Measurements from ENCODE around the gene USP40. TPM values are rescaled to one million over a fixed set of nuclear protein-coding genes. Genes with fewer than 3 reads are reported as not detected.

USP40 gene
- total RNA-seq, 1 experiment from 2014 or later: 21.2 TPM

- DNase-seq (ENCODE audit: low read depth): no peak
Observed at GRCh38 chr2:233553366-233553765, 13.2 kb downstream of the USP40 start.

DNA sequence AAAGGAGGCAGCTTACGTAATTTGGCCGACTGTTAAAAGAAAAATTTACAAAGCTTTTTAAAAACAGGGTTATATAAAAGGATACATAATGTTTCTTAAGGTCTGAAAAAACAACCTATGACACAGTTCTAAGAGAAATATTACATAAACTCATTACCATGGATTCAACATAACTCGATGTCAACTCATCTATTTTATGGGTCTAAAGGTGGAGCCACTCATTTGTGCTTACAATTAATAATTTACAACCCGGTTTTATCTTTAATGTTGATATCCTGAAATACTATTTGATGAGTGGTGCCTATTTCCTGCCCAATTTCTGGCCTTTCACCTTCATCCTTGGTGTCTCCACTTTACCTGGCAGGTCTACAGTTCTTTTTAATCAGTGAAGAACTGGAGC is 15.1 kb downstream of the USP40 start:
- no peak for DNase-seq (ENCODE audit: low read depth)

GRCh38 chr2:233546774-233547173 is 19.8 kb downstream of the USP40 start:
- DNase-seq (ENCODE audit: low read depth): no peak

GRCh38 chr2:233546101-233546500 is 20.5 kb downstream of the USP40 start:
- no peak for DNase-seq (ENCODE audit: low read depth)

DNA sequence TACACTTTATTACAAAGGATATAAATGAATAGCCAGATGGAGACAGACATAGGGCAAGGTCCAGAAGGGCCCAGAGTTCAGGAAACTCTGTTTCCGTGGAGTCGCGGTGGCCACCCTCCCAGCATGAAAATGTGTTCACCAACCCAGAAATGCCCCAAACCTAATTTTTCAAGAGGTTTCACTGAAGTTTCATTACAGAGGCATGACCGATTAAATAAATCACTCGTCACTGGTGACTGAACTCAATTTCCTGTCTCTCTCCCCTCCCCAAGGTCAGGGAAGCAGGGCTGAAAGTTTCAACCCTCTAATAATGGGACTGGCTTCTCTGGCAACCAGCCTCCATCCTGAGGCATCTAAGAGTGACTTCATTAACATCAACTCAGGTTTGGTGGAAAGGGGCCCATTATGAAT is 22.4 kb downstream of the USP40 start:
- peak; percentile 33 for DNase-seq (ENCODE audit: low read depth)

DNA sequence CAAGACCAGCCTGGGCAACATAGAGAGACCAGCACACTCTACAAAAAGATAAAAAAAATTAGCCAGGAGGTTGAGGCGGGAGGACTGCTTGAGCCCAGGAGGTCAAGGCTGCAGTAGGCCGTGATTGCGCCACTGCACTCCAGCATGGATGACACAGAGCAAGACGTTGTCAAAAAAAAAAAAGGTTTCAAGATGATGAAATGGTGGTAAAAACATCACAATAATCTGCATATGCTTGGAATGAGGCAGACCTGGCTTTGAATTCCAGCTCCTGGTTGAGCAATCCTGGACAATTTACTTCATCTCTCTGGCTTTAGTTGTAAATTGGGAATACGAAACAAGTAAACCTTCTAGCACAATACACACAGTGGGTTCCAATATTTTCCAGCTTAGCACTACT is 24.1 kb downstream of the USP40 start:
- DNase-seq (ENCODE audit: low read depth): peak; percentile 22

DNA sequence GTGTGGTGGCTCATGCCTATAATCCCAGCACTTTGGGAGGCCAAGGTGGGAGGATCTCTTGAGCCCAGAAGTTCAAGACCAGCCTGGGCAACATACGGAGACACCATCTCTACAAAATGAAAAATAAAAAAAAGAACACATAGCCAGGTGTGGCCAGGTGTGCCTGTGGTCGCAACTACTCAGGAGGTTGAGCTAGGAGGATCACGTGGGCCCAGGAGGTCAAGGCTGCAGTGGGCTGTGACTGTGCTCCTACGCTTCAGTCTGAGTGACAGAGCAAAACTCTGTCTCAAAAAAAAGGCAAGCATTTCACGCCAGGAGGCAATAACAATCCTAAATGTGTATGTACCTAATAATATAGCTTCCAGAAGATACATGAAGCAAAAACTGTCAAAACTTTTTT is 27.8 kb downstream of the USP40 start:
- no peak for DNase-seq (ENCODE audit: low read depth)

DNA sequence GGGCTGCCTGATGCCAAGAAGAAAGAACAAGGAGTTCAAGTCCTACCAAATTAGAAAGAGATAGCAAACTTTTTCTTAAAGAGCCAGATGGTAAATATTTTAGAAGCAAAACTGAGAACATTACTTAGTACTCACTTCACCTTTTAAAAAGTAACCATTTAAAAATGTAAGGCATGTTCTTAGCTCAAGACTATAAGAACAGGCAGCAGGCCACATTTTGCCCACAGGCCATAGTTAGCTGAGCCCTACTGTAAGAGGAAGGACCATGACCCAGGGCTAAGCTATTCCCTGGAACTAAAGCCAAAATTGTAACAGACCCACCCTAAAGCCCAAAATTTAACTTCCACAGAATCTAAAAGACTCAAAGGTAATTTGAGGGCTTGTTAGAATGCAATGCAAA is 31.3 kb downstream of the USP40 start:
- DNase-seq (ENCODE audit: low read depth): no peak

- no peak for DNase-seq (ENCODE audit: low read depth)
Observed at GRCh38 chr2:233532971-233533370, 33.6 kb downstream of the USP40 start.

DNA sequence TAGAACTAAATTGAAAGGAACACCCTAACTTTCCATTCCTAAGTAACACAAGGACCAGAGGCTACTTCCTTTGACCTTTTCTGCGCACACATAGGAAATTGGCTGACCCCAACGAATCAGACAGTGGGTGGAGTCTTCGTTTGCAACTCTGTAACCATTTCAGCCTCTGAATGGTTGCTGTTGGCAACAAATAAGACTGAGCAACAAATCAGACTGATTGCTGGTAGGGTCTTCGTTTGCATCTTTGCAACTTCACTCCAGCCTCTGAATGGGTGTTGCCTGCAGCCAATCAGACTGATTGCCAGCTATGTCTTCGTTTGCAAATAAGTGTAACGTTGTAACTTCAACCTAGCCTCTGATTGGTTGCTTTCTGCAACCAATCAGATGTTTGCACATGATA is 34.6 kb downstream of the USP40 start:
- no peak for DNase-seq (ENCODE audit: low read depth)

DNA sequence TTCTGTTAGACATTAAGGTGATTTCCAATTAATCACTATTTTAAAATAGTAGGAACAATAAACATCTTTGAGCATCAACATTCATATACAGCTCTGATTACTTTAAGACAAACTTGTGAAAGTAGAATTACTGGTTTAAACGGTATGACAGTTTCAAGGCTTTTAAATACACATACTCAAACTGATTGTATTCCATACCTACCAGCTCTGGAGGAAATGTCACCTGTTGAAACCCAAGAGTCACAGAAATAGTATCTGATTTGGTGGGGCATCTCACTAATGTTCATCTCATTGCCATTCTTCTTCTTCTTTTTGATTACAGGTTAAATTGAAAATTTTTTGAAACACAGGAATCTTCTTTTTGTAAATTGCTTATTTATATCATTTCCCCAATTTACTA is 36.2 kb downstream of the USP40 start:
- DNase-seq (ENCODE audit: low read depth): no peak

- DNase-seq (ENCODE audit: low read depth): no peak
Observed at GRCh38 chr2:233528182-233528581, 38.4 kb downstream of the USP40 start.

DNA sequence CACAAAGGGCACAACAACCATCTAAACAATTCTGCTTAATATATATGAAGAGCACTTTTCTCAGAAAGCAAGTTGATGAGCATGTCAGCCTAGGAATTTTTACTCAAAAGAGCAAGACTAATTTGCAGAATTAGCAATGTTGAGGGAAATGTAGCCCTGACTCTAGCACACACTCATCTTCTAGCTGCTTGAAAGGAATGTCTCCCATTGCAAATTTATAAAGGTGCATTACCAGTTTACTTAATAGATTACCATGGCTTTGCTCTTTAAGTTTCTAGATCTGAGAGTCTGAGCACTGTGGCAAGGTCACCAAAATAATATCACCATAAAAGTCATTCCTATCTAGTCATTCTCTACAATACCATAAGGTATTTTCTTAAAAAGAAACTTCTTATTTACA is 40.8 kb downstream of the USP40 start:
- DNase-seq (ENCODE audit: low read depth): no peak

- DNase-seq (ENCODE audit: low read depth): no peak
Observed at GRCh38 chr2:233519787-233520611, 46.6 kb downstream of the USP40 start.

DNA sequence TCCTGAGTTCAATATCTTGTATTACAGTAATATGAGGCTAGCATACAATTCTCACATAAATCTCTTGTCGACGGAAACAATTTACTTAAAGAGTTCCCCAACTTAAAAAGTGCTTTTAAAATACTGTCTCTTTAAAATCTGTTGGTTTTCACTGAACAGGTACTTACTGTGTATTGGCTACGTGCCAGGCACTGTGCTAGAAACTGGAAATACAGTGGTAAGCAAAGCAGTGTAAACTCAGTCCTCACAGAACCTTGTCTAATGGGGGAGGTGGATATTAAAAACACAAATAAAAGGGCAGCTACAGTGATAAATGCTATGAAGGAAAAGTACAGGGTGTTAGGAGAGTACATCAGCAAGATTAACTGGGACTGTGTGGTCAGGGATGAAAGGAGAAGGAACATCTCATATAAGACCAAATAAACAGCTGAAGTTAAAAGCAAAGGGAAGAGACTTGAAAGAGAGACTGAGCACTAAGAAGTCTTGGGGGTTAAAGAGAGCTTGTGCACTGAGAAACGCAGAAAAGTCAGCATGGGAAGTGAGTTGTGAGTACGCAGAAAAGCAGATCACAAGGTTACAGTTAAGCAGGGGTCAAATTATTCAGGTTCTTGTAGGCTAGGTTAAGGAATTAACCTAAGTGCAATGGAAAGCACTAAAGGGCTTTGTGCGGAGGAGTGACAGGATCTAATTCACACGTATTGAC is 52.5 kb downstream of the USP40 start:
- peak; percentile 4 for DNase-seq (ENCODE audit: low read depth)

GRCh38 chr2:233503947-233504637 is 62.5 kb downstream of the USP40 start:
- DNase-seq (ENCODE audit: low read depth): no peak

- no peak for DNase-seq (ENCODE audit: low read depth)
Observed at GRCh38 chr2:233503481-233503880, 63.1 kb downstream of the USP40 start.

DNA sequence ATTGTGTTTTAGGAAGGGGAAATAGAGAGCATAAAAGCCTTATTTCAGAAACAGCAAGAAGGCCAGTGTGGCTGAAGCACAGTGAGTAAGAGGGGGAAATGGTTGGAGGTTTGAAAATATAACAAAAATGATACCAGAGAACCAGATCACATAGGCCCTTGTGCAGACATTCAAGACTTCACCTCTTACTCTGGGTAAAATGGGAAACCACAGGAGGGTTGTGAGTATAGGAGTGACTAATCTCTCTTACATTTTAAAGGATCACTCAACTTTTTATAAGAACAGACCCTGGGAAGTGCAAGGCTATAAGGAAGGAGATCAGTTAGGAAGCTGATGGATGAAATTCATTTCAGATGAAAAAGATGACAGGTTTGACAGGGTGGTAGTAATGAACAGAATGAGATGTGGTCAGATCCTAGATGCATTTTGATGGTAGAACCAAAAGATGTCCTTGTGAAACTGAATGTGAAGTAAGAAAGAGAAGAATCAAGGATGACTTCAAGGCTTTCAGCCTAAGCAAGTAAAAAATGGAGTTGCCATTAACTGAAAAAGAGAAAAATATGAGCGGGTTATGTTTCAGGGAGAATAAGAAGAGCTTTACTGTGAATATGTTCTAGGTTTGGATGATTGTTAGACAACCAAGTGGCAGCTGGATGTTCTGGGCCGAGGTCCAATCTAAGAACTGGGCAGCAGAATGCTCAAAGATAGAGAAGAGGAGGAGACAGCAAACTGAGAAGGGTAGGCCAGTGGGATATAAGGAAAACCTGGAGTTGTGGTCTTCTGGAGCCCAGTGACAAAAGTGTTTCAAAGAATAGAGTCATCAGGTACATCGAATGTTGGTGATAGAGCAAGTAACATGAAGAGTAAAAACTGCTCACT is 65.1 kb downstream of the USP40 start:
- DNase-seq (ENCODE audit: low read depth): peak; percentile 79

DNA sequence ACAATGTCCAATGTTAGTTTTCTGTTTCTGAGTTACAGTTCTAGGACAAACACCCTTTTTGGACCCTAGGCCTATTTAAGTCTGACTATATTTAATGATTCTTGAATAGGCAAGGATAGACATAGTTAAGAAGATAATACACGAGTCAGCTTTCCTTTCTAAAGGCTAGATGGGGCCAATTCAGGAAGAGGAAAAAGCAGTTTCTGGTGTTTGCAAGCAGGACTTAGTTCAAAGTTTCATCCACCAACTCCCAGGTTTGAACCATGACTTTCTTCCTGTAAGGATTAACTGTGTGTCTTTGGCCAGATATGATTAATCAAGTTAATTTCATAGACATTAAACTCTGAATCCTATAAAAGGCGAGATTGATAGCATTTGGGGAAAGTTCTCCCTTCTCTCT is 66.7 kb downstream of the USP40 start:
- no peak for DNase-seq (ENCODE audit: low read depth)

DNA sequence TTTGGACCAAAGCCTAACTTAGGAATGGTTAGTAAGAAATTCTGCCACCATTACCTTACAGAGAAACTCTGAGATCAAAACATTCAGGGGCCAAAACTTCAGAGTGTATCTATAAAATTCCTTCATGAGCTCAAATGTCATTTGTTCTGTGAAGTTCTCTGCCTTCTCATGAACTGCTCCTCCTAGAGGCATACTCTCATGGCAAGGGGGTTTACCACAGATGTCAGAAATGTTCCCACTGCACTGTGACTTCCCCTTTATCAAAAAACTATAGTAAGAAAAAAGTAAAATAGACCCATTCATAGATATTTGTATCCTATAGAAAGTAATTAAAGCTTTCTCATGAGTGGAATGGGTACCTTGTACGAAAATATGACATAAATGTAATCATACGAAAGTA is 68.5 kb downstream of the USP40 start:
- DNase-seq (ENCODE audit: low read depth): no peak

DNA sequence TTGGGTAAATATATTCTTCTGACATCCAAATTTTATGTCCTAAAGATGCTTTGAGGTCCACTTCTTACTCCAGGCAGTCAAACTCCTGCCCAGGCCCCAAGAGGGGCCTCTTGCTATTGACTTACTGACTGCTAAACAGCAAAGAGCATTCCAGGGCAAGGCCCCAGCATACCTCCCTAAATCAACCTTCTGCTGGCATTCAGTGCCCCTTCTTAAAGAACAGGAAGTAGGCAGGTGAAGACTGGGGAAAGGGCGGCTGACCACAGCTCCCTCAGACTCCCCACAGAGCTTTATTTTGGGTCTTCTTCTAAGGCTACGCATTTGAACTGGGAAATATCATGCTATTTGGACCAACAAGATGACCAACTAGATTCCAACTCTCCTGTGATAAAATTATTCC is 68.9 kb downstream of the USP40 start:
- no peak for DNase-seq (ENCODE audit: low read depth)

Data from M059J (cell line).